Smooth muscle cell (in vitro differentiated cells): Measurements from ENCODE around the gene DIS3L2. TPM values are rescaled to one million over a fixed set of nuclear protein-coding genes. Genes with fewer than 3 reads are reported as not detected.

Experiments
- DNase-seq: peaks from one replicate; lab custom pipeline; 2025; ENCODE audit not compliant: unreplicated experiment; lab: John Stamatoyannopoulos, UW
- H2AFZ ChIP-seq: fragments of 200-600 bp; sonication (generic); 2 replicates; pipeline ENCODE4 v1.6.0; 2016; ENCODE audit warnings: antibody characterized with exemption, low read depth, mild to moderate bottlenecking
- H3F3A ChIP-seq: fragments of 200-600 bp; sonication (generic); 2 replicates; pipeline ENCODE4 v1.6.0; 2017; ENCODE audit warnings: antibody characterized with exemption, low read depth
- H3K27ac ChIP-seq: fragments of 200-600 bp; sonication (generic); 2 replicates; pipeline ENCODE4 v1.5.1; 2016; ENCODE audit warnings: low read depth, mild to moderate bottlenecking
- H3K27me3 ChIP-seq: fragments of 200-600 bp; sonication (generic); 2 replicates; pipeline ENCODE4 v1.6.1; 2016; ENCODE audit warnings: low read depth, mild to moderate bottlenecking
- H3K36me3 ChIP-seq: fragments of 200-600 bp; sonication (generic); 2 replicates; pipeline ENCODE4 v1.5.1; 2016; ENCODE audit warnings: low read depth
- H3K4me1 ChIP-seq: fragments of 200-600 bp; sonication (generic); 2 replicates; pipeline ENCODE4 v1.5.1; 2016; ENCODE audit warnings: low read depth
- H3K4me2 ChIP-seq: fragments of 200-600 bp; sonication (generic); 2 replicates; pipeline ENCODE4 v1.6.0; 2016; ENCODE audit warnings: mild to moderate bottlenecking
- H3K4me3 ChIP-seq: fragments of 200-600 bp; sonication (generic); 2 replicates; pipeline ENCODE4 v1.5.1; 2016; ENCODE audit warnings: mild to moderate bottlenecking
- H3K79me2 ChIP-seq: fragments of 200-600 bp; sonication (generic); 2 replicates; pipeline ENCODE4 v1.6.0; 2016; ENCODE audit warnings: low read depth, mild to moderate bottlenecking
- H3K9ac ChIP-seq: fragments of 200-600 bp; sonication (generic); 2 replicates; pipeline ENCODE4 v1.6.0; 2016; ENCODE audit warnings: low read depth
- H3K9me3 ChIP-seq: fragments of 200-600 bp; sonication (generic); replicated peaks from 2 replicates; pipeline ENCODE4 v1.5.1; 2016; ENCODE audit warnings: low read depth
- H4K20me1 ChIP-seq: fragments of 200-600 bp; sonication (generic); 2 replicates; pipeline ENCODE4 v1.6.0; 2016; ENCODE audit warnings: low read depth
- WGBS: methylation state at CpG from one replicate; pipeline ENCODE4 v1.1.7; 2016; ENCODE audit warnings: low lambda C conversion rate; 5-methylcytosine and 5-hydroxymethylcytosine counted together
- polyA plus RNA-seq: library from polyadenylated mRNA; unstranded; fragments of >200 nt; fragmentation: Nextera tagmentation; extraction: Ambion mirVana; gene quantifications from 2 replicates; pipeline ENCODE4 v1.2.1, GENCODE V29; 2016
- total RNA-seq: library from RNA; depleted of rRNA; stranded (reverse); fragments of >200 nt; gene quantifications from 2 replicates; pipeline ENCODE4 v1.2.3, GENCODE V29; 2014
- TF ChIP-seq, protein P1 (sequence below): fragments of 200-600 bp; sonication (generic); IDR thresholded peaks from 2 replicates; pipeline ENCODE4 v1.5.1; 2017; ENCODE audit warnings: borderline replicate concordance, mild to moderate bottlenecking, antibody characterized with exemption; ENCODE audit not compliant: insufficient read depth, poor library complexity, severe bottlenecking

The DIS3L2 gene
- total and polyA plus RNA-seq, 2 experiments from 2014 or later = 11.4 to 25.2 TPM

GRCh38 chr2:232276084-232276732 lies 314.7 kb downstream of the DIS3L2 start:
- Histone ChIP-seq H3K9ac (no peak overlapping the region), H3K9me3 (no peaks in the 10 kb centered on the region), H3K27me3 (no peaks in the 10 kb centered on the region), H3F3A (no peaks in the 10 kb centered on the region), H3K4me3 (no peak overlapping the region), H3K4me2 (no peak overlapping the region), H2AFZ (no peak overlapping the region), H3K79me2 (no peaks in the 10 kb centered on the region), H3K27ac (no peak overlapping the region), H3K4me1 (no peaks in the 10 kb centered on the region), H4K20me1 (no peaks in the 10 kb centered on the region), H3K36me3 (no peaks in the 10 kb centered on the region)
- TF ChIP-seq, protein P1, sequence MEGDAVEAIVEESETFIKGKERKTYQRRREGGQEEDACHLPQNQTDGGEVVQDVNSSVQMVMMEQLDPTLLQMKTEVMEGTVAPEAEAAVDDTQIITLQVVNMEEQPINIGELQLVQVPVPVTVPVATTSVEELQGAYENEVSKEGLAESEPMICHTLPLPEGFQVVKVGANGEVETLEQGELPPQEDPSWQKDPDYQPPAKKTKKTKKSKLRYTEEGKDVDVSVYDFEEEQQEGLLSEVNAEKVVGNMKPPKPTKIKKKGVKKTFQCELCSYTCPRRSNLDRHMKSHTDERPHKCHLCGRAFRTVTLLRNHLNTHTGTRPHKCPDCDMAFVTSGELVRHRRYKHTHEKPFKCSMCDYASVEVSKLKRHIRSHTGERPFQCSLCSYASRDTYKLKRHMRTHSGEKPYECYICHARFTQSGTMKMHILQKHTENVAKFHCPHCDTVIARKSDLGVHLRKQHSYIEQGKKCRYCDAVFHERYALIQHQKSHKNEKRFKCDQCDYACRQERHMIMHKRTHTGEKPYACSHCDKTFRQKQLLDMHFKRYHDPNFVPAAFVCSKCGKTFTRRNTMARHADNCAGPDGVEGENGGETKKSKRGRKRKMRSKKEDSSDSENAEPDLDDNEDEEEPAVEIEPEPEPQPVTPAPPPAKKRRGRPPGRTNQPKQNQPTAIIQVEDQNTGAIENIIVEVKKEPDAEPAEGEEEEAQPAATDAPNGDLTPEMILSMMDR = no peak
- 80% methylated on average over 8 of the region's 8 CpGs for WGBS
- DNase-seq = no peak

DNA sequence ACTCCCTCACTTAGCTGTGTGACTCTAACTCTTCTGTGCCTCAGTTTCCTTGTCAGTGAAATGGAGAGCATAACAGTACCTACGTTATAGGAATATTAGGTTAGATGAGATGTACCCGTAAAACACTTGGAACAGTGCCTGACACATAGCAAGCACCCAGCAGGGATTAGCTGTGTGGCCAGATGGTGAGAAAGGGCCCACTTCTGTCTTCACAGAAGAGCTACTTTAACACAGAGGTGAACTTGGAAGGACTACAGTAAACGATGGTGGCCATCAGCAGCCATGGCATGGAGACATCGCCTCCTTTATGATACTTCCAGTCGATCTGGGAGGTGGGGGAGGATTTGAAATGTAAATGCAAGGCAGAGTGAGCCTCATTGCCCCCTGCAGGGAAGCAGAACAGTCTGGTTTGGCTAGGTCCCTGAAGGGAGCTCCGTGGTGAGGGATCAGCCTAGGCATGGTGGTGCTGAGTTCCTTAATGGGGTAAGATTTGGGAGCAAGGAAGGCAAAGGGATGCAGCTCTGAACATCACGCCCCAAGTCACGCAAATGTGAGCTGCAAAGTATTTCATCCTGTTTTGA lies 315.3 kb downstream of the DIS3L2 start:
- Histone ChIP-seq H2AFZ (no peak overlapping the region), H3K9me3 (no peaks in the 10 kb centered on the region), H3K27ac (no peak overlapping the region), H3K4me2 (no peak overlapping the region), H3K9ac (no peak overlapping the region), H3K4me3 (no peak overlapping the region), H3K79me2 (no peaks in the 10 kb centered on the region), H3K4me1 (no peaks in the 10 kb centered on the region), H3K36me3 (no peaks in the 10 kb centered on the region), H3F3A (no peaks in the 10 kb centered on the region), H4K20me1 (no peaks in the 10 kb centered on the region), H3K27me3 (no peaks in the 10 kb centered on the region)
- 76% methylated on average over 8 of the region's 8 CpGs for WGBS
- TF ChIP-seq, protein P1 = no peak
- DNase-seq = no peak

- no peaks in the 10 kb centered on the region for H3F3A ChIP-seq
- no peak overlapping the region for H3K4me3 ChIP-seq
- TF ChIP-seq, protein P1 = no peak
- H3K4me1 ChIP-seq = no peaks in the 10 kb centered on the region
- H2AFZ ChIP-seq = no peak overlapping the region
- no peaks in the 10 kb centered on the region for H3K36me3 ChIP-seq
- H3K9me3 ChIP-seq = no peaks in the 10 kb centered on the region
- 93% methylated on average over 3 of the region's 3 CpGs for WGBS
- no peak overlapping the region for H3K27ac ChIP-seq
- DNase-seq = no peak
- H4K20me1 ChIP-seq = no peaks in the 10 kb centered on the region
- no peak overlapping the region for H3K9ac ChIP-seq
- H3K4me2 ChIP-seq = no peak overlapping the region
- H3K79me2 ChIP-seq = no peaks in the 10 kb centered on the region
- H3K27me3 ChIP-seq = no peaks in the 10 kb centered on the region
Observed at GRCh38 chr2:232278534-232278933, 317.0 kb downstream of the DIS3L2 start.

- no peak for DNase-seq
- Histone ChIP-seq H3K27me3 (no peaks in the 10 kb centered on the region), H3K4me2 (no peak overlapping the region), H3F3A (no peaks in the 10 kb centered on the region), H3K27ac (no peak overlapping the region), H3K9me3 (no peaks in the 10 kb centered on the region), H3K4me3 (no peak overlapping the region), H4K20me1 (no peaks in the 10 kb centered on the region), H3K36me3 (no peaks in the 10 kb centered on the region), H3K4me1 (no peaks in the 10 kb centered on the region), H3K9ac (no peak overlapping the region), H3K79me2 (no peaks in the 10 kb centered on the region), H2AFZ (no peak overlapping the region)
- TF ChIP-seq, protein P1 = no peak
- WGBS = 88% methylated on average over 1 of the region's 1 CpG
Observed at GRCh38 chr2:232280341-232280740, 318.8 kb downstream of the DIS3L2 start.
